ENCODE results near the gene ZDHHC14. TPM values are rescaled to one million over a fixed set of nuclear protein-coding genes. Genes with fewer than 3 reads are reported as not detected.
"Not testable (repeated sequence)": the region's sequence is repeated elsewhere in the genome, so short reads cannot be mapped to it uniquely, and the experiment has no call there.

ZDHHC14 gene
- polyA plus RNA-seq, 3 donors = 19.1 to 24.5 (median 21.2) TPM

DNA sequence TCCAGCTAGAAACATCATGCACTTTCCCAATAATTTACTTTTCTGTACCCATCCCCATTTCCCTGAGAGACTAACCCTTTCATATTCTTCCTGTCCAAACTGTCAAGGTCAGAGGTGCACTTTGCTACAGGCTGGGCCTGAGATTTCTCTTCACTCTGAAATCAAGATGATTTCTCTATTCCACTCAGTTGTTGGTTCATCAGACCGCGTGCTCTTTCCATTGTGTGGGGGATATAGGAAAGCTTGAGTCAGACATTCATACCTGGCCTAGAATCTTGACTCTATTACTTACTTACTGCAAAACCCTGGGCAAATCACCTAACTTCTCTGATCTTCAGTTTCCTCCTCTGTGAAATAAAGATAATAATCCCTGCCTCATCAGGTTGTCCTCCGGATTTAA is 4.7 kb upstream of the ZDHHC14 start:
- no peak for DNase-seq

DNA sequence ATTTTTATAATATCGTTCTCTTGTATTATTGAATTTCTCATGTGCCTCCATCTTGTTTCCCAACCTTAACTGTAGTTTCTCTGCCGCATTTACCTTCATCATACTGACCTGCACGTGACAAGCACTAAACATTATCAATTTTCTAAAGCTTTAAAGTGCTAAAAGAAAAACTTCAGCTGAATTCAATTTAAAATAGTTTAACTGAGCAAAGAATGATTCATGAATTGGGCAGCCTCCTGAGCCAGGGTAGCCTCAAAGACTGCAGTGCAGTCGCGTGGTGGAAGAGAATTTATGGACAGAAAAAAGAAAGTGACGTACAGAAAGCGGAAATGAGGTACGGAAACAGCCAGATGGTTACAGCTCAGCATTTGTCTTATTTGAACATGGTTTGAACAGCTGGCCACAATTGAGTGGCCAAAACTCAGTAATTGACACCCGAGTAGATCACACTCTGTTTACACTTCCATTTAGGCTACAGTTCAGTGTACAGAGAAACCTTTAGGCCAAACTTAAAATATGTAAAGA is 4.2 kb upstream of the ZDHHC14 start:
- DNase-seq = no peak

DNA sequence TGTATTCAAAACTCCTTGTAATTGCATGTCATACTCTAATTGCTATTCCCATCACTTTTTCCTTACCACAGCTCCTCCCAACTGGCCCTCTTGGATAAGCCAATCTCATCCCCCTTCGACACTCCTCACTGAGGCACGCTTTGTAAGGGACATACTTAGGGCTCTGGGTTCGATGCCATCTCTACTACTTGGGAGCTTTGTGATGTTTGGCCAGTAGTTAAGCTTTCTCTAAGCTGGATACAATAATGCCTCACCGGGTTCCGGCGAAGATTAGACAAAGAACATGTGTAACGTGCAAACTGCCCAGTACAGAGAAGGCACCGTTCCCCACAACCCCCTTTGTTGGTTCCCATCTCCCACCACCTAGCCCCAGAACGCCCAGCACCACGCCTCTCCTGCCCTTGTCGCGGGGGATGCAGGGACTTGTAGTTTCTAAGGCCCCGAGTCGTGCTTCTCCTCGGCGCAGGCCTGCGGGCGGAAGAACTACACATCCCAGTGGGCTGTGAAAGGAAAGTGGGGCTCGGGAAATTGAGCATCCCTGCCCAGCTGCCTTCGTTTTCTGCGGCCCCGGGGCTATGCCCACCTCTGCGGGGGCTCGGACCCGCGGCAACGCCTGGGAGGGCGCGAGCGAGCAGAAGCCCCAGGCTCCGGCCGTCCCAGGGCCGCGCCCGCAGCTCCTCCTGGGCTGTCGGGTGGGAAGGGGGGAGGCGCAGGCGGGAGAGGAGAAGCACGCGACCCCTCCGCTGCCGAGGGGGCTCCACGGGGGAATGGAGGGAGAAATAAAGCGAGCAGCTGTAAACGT is 1.1 kb upstream of the ZDHHC14 start:
- DNase-seq = peak; percentile 92

DNA sequence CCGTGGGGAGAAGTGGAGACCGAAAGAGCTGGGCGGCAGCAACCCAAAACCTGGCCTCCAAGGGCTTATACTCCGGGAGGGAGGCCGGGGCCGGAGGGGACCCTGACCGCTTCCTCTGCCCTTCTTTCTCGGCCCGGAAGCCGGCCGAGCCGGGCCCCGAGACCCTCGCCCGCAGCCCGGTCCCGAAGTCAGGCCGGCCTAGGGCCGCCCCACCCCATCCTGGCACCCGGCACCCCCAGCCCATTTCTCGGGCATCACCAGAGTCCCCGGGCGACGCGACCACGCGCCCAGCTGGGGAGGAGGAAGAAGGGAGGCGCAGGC is 572 bp upstream of the ZDHHC14 start:
- peak; percentile 19 for DNase-seq

DNA sequence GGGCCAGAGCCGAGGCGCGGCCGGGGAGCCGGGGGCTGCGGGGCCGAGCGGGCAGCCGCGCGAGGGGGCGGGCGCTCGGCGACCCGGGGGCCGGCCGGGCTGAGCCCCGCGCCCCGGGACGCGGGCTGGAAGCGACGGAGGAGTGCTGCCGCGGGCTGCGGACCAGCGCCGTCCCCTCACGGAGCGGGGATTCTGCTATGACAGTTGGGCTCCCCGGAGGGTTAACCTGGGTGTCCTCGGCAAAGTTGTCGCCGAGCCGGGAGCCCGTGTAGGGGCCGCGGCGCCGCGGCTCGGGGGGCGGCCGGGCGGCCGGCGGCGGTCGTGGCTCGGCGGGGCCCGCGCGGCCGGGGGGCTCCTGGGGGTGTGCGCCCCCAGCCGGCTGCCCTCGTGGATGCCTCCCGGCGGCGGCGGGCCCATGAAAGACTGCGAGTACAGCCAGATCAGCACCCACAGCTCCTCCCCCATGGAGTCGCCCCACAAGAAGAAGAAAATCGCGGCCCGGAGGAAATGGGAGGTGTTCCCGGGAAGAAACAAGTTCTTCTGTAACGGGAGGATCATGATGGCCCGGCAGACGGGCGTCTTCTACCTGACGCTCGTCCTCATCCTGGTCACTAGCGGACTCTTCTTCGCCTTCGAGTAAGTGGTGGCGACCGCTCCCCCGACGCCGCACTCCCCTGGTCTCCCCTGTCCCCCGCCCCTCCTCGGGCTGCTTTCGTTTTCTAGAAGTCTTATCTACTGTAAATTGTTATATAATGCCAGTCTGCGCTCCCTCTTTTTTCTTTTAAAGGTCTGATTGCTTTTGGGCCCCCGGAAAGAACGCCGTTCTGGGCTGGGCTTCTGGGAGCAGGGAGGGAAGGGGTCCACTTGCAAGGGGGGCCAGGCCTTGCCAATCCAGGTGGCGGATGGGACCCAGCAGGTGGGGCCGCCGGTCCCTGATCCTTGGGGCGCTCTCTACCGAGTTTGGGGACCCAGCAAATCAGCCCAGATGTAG is 936 bp downstream of the ZDHHC14 start:
- peak; percentile 31 for DNase-seq

DNA sequence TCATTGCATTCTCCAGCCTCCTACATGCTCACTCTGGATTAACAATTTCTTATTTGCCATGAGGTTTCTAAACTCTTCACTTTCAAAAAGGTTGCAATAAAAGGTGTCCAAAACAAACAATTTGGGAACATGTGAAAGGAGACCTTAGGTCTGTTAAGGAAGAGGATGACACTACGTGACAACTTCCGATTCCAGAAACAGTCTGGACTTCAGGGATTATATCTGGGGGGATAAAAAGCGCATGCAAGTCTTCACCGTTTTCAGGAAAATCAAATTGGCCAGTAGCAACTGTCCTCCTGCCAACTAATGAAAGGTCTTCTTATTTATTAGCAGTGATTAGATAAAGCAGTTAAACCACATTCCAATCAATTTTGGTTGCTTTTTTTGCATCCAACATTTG is 1.8 kb downstream of the ZDHHC14 start:
- DNase-seq = no peak

DNA sequence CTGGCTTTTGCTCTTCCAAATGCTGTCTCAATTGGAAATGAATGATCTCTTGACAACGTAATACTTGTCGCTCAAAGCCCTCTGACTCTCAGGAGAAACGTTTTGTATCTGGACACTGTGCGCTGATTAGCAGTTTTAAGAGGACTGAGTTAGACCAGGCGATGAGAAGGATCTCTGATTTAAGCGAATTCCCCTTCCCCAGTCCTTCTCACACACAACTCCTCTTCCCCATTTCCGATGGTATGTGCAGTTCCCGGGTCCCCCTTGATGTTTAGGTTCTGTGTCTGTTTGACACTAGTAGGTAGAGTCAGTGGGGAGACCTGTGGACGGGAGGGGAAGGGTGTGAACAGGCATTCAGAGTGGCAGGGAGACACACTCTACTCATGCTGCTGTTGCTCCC is 2.5 kb downstream of the ZDHHC14 start:
- no peak for DNase-seq

DNA sequence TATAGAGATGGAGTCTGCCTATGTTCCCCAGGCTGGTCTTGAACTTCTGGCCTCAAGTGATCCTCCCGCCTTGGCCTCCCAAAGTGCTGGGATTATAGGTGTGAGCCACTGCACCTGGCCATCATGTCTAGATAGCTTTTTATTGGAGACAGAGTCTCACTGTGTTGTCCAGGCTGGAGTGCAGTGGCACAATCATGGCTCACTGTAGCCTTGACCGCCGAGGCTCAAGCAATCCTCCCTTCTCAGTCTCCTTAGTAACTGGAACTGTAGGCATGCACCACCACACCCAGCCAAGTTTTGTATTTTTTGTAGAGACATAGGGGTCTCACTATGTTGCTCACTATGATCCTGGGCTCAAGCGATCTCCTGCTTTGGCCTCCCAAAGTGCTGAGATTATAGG is 4.0 kb downstream of the ZDHHC14 start:
- DNase-seq = not testable (repeated sequence)

DNA sequence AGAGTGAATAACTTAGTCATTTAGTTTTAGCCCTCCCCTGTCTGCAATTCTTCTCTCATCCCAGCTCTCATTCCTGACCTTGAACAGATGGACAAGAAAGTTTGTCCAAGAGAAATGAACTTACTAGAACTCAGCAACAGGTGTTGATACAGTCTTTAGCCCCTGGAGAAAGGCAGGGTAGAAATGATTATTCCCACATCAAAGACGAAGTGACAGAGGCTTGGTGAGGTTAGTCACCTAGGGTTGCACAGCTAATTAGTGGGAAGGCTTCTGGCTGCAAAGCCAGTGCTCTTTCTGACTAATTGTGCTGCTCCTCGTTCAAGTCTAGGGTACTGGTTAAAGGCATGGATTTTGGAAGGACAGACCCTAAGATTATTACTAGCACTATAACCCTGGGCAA is 4.5 kb downstream of the ZDHHC14 start:
- no peak for DNase-seq

DNA sequence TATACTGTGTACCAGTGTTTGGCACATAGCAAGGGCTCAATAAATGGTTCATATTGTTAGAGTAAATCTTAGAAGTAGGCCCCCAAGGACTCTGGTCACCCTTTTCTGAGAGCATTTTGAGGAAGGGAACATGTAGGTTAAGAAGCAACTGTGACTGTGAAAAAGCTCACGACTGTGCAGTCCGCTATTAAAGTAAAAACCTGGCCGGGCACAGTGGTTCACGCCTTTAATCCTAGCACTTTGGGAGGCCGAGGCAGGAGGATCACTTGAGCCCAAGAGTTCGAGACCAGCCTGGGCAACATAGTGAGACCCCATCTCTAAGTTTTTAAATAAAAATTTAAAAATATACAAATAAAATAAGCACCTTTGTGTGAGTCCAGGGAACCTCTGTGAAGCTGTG is 5.0 kb downstream of the ZDHHC14 start:
- DNase-seq = no peak

DNA sequence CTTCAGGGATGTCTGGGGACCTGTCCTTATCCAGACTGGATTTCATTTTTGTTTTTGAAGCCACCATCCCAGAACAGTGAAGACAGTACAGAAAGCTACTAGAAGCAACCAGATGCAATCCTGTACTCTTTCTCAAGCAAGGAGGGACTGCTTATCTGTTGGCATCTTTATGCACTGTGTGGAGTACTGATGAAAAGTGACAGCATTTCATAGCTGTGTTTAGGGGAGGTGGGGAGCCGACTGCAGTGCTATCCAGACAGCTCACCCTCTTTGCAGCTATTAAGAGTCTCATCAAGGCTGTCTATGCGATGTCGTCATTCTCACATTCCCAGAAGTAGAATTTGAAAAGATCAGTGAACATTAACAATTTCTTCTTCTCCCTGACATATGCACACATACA is 5.5 kb downstream of the ZDHHC14 start:
- DNase-seq = no peak

DNA sequence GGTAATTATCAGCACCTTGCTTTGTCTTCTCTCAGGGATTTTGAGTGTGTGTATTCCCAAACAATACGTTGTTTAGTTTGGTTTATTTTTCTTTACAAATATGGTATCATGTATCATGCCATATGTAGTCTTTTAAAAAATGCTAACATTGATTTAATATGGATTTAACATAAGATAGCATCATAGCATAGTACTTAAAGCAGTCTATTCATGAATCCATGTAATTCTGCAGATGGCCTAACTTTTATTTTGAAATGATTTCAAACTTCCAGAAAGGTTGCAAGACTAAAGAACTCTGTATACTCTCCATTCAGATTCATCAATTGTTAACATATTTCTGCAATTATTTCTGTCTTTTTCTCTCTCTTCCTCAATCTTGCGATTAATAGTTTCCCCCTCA is 7.9 kb downstream of the ZDHHC14 start:
- DNase-seq = no peak

DNA sequence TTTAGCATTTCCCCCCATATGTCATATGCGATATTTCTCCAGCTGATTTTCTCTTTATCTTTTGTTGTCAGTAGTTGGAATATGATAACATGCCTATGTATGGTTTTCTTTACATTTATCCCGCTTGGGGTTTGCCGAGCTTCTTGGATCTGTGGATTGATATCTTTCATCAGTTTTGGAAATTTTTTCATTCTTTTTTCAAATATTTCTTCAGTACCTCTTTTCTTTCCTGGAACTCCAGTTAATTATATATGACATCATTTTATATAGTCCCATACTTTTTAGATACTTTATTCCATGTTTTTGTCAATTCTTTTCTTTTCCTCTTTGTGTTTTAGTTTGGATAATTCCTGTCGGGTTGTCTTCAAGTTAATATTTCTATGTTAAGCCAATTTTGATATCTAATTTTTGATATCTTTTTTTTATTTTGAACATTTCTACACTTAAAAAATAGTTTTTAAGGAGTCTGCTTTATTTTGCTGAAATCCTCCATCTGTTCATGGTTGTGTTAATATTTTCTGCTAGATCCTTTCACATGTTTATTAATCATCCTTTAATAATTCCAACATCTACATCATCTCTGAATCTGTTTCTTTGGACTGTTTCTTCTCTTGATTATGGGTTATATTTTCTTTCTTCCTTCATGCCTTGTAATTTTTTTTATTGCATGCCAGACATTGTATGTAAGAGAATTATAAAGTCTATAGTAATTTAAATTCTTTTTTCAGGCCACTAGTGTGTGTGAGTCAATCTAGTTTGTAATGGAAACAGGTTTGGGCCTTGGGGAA is 9.5 kb downstream of the ZDHHC14 start:
- no peak for DNase-seq

DNA sequence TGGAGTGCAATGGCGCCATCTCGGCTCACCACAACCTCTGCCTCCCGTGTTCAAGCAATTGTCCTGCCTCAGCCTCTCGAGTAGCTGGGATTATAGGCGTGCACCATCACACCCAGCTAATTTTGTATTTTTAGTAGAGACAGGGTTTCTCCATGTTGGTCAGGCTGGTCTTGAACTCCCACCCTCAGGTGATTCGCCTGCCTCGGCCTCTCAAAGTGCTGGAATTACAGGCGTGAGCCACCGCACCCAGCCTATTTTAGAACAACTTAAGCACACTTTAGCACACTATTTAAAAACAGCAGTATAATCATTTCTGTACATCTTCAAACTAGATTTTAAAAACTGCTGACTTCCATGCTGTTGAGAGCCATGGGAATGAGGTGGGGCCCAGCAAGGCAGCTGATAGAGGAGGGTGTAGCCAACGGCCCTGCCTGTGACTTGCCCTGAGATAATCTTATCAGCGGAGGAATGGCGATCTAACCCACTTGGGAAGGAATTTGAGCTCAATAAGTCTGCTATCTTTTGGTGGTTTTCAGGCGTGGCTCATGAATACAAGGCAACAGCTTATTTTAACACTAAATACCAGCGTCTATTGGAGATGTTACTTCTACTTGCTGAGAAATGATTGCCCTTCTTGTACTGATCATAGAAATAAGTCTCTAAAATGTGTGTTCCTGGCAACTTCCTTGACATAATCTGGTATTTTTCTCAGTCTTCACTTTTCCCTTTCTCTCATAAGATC is 12.1 kb downstream of the ZDHHC14 start:
- DNase-seq = no peak

DNA sequence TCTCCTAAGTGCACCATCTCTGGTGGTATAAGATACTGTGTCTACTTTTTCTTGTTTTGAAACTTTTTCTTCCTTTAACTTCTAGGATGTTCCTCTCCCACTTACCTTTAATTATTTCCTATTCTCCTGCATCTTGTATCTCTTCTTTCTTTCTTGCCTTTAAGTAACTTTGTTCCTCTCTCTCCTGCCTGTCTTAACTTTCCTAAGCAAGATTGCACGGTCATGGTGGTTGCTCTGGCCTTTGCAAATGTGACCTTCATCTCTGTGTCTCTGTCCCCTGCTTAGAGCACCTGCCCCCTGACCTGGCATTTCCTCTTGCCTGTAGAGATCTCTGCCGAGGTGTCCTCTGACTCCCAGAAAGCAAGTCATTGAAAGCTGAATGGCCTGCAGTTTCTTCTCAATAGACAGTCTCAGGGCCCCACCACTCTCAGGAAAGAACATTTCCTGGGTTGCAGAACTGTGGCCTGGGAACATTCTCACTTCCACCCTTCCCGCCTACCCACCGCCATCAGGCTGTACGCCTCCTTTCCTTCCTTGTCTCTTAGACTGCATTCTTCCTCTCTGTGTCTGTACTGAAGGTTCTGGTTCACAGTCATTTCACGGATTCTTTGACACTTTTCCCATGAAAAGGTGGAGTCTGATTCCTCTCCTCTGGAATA is 12.8 kb downstream of the ZDHHC14 start:
- DNase-seq = no peak

DNA sequence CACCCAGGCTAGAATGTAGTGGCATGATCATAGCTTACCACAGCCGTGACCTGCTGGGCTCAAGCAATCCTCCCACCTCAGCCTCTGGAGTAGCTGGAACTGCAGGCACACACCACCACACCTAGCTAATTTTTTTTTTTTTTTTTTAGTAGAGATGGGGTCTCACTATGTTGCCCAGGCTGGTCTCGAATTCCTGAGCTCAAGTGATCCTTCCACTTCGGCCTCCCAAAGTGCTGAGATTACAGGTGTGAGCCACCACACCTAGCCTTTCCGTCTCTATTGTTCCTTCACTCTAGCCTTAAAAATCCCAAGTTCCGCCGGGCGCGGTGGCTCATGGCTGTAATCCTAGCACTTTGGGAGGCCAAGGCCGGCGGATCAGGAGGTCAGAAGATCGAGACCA is 14.2 kb downstream of the ZDHHC14 start:
- DNase-seq = not testable (repeated sequence)

DNA sequence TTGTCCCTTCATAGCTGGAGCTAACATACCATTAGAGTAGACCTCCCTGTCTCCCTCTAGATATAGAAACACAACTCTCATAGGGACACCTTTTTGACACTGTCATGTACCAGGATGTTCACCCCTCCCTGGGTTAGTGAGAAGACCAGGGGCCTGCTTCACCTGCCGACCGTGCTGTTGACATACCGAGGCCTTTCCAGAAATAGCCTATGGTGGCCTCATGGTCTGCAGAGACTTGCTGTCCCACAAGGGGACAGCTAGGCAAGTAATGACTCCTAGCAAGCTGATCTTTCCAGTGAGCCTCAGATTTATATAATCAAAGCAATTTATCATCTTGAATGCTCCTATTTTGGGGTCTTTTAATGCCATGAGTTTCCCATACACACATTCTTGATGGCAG is 15.0 kb downstream of the ZDHHC14 start:
- no peak for DNase-seq

DNA sequence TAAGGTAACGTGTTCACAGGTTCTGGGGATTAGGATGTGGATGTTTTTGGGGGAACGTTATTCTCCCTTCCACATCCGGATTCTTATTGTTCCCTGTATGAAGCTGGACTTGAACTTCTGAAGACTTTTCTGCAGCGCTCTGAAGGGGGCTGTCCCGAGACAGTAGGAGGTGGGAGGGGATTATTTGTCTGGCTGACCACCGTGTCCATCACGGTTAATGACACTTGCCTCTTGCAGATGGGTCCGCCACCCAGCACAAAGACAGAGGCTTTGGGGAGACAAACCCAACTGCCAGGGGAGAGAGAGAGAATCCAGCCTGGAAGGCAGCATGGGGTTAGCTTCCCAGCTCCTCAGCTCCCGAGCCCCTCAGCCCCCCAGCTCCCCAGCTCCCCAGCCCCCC is 16.7 kb downstream of the ZDHHC14 start:
- DNase-seq = no peak

DNA sequence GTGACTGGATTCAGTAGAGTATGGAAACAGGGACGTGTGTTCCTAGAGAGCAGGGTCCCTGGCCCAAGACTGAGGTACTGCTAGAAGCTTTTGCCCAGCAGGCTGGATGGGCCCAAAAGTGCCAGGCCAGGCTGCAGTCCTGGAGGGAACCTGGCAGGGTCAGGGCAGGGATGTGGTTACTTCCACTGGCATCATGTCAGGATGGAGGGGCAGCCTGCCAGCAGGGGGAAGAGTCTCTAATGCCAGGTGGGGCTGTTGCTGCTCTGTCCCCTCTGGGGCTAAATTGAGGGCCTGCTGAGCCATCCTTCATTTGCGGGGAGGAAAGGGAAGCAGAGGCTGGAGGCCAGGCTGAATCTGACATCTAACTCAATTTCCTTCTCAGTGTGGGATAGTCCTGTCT is 17.2 kb downstream of the ZDHHC14 start:
- DNase-seq = no peak

DNA sequence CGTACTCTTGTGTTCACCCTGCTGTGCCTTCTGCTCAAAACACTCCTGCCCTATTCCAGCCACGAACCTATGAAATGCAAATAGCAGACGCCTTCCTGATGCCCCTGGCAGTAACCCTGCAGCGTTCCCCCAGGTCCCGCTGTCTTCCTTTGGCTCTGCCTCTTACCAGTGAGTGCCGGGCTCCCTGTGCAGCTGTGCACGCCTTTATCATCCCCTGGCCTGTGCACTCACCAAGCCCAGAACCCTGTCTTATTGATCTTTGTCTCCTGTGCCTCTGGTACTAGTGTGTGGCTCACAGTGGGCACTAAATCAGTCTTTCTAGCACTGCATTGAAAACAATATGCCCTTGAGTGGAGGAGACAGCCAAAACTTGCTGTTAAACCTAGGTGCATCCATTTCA is 19.7 kb downstream of the ZDHHC14 start:
- no peak for DNase-seq
